Measurements from ENCODE around the gene ATF6.

- no peak for TF ChIP-seq FOXA1 (IDR thresholded peaks at IDR 0.05)
- no peak for TF ChIP-seq SP1 (IDR thresholded peaks at IDR 0.05)
- TF ChIP-seq SUZ12 (IDR thresholded peaks at IDR 0.05): no peak
- TF ChIP-seq FOXM1 (IDR thresholded peaks at IDR 0.05; ENCODE audit: borderline replicate concordance): no peak
- TF ChIP-seq NFRKB (IDR thresholded peaks at IDR 0.05): no peak
- no peak for TF ChIP-seq ZNF384 (IDR thresholded peaks at IDR 0.05)
- no peak for TF ChIP-seq ELF4 (IDR thresholded peaks at IDR 0.05)
Observed at GRCh38 chr1:161981735-161982506, 215.8 kb downstream of the ATF6 start.

Measured in HEK293T (cell line).